ENCODE measurements around the gene KLHL29. TPM values are rescaled to one million over a fixed set of nuclear protein-coding genes. Genes with fewer than 3 reads are reported as not detected.

Gene KLHL29
- total and polyA plus RNA-seq, 2 donors (not counting 3 experiments of a cell fraction or from before 2014, with no cell fraction given): 4.6 to 12.7 TPM

GRCh38 chr2:23614701-23615100 is 229.7 kb downstream of the KLHL29 start:
- intact Hi-C loops (cut with micrococcal nuclease): no loop called here
- Histone ChIP-seq H4K20me1 (replicated peaks; ENCODE audit: control insufficient read depth, extremely low read depth, insufficient read depth, low read length) (no peaks in the 10 kb centered on the region), H3K4me2 (ENCODE audit: insufficient read depth, low read length) (no peak overlapping the region), H3K36me3 (ENCODE audit: control insufficient read depth in 2 of 2, extremely low read depth in 1 of 2, insufficient read depth in 2 of 2, low read length in 2 of 2) (no peaks in the 10 kb centered on the region), H3K4me1 (ENCODE audit: control insufficient read depth, extremely low read depth, insufficient read depth, low read length) (no peaks in the 10 kb centered on the region), H3K27me3 (ENCODE audit: control insufficient read depth in 2 of 2, insufficient read depth in 2 of 2, low read length in 2 of 2) (no peaks in the 10 kb centered on the region), H3K9ac (replicated peaks; ENCODE audit: extremely low read depth, insufficient read depth, low read length) (no peak overlapping the region), H3K9me3 (replicated peaks; ENCODE audit: control insufficient read depth, insufficient read depth, low read length) (no peaks in the 10 kb centered on the region), H3K79me2 (ENCODE audit: control insufficient read depth, insufficient read depth, low read length) (no peaks in the 10 kb centered on the region), H3K4me3 (replicated peaks in 1 of 3; ENCODE audit: insufficient read depth in 1 of 3, low read depth in 1 of 3, low read length in 3 of 3) (no peak overlapping the region), H3K9me1 (replicated peaks; ENCODE audit: control insufficient read depth, extremely low read depth, insufficient read depth, low read length) (no peaks in the 10 kb centered on the region), H2AFZ (ENCODE audit: low read depth, low read length) (no peak overlapping the region), H3K27ac (ENCODE audit: insufficient read depth, low read depth, low read length) (no peak overlapping the region)
- no peak for FAIRE-seq
- no TSS peak for BruUV-seq (replicated peaks)
- TF ChIP-seq CTCF (IDR thresholded peaks at IDR 0.05; ENCODE audit: extremely low read depth in 1 of 2, insufficient read depth in 1 of 2, low read depth in 1 of 2, low read length in 2 of 2) (no peak), POLR2AphosphoS5 (IDR thresholded peaks at IDR 0.05; ENCODE audit: insufficient read depth, low read depth, low read length) (no peak), MAX (IDR thresholded peaks at IDR 0.05; ENCODE audit: insufficient read depth, insufficient read length) (no peak), GATA2 (IDR thresholded peaks at IDR 0.05; ENCODE audit: insufficient read depth, insufficient read length, low read depth, low read length) (no peak), JUN (IDR thresholded peaks at IDR 0.05; ENCODE audit: borderline replicate concordance, insufficient read depth, insufficient read length, low read depth) (no peak), MYC (IDR thresholded peaks at IDR 0.05; ENCODE audit: low read depth, low read length) (no peak), FOS (IDR thresholded peaks at IDR 0.05; ENCODE audit: borderline replicate concordance, insufficient read depth, low read length) (no peak), EZH2 (IDR thresholded peaks at IDR 0.05; ENCODE audit: borderline replicate concordance, low read depth, low read length, severe bottlenecking) (no peak)
- dilution Hi-C loops (cut with MboI; ENCODE audit: extremely low pct_ligation_motif_present, low sequenced_read_pairs): no loop called here
- CTCF ChIA-PET: no interaction called here
- DNase-seq (ENCODE audit: low read depth, low spot score): no peak
- POLR2A ChIA-PET: no interaction called here

Measured in endothelial cell of umbilical vein (primary cell).